Activated naive CD4-positive, alpha-beta T cell treated with anti-CD3 and anti-CD28 coated beads, Interleukin-2, amount 50 U/mL, for 24 hours (primary cell): Measurements from ENCODE around the gene SYNJ2.

Experiments
- H3K27ac Mint-ChIP-seq: one replicate; pipeline ENCODE4 v1.8.0; 2021; ENCODE audit warnings: mild to moderate bottlenecking, mixed read lengths
- H3K27me3 Mint-ChIP-seq: one replicate; pipeline ENCODE4 v1.8.0; 2021; ENCODE audit warnings: mixed read lengths
- H3K36me3 Mint-ChIP-seq: one replicate; pipeline ENCODE4 v1.8.0; 2021; ENCODE audit warnings: mixed read lengths
- H3K4me1 Mint-ChIP-seq: one replicate; pipeline ENCODE4 v1.8.0; 2021; ENCODE audit warnings: mixed read lengths
- H3K4me3 Mint-ChIP-seq: one replicate; pipeline ENCODE4 v1.8.0; 2021; ENCODE audit warnings: mild to moderate bottlenecking, mixed read lengths
- H3K9me3 Mint-ChIP-seq: one replicate; pipeline ENCODE4 v1.8.0; 2021; ENCODE audit warnings: mixed read lengths

The SYNJ2 gene

GRCh38 chr6:158009114-158009891 lies 27.6 kb downstream of the SYNJ2 start:
- no peaks in the 10 kb centered on the region for H3K9me3 Mint-ChIP-seq
- peak overlapping the region; percentile 94 for H3K27ac Mint-ChIP-seq
- H3K36me3 Mint-ChIP-seq = peaks cover 4% of the 10 kb centered on the region
- peak overlapping the region; percentile 79 for H3K4me3 Mint-ChIP-seq
- peaks cover 83% of the 10 kb centered on the region for H3K4me1 Mint-ChIP-seq
- H3K27me3 Mint-ChIP-seq = no peaks in the 10 kb centered on the region

DNA sequence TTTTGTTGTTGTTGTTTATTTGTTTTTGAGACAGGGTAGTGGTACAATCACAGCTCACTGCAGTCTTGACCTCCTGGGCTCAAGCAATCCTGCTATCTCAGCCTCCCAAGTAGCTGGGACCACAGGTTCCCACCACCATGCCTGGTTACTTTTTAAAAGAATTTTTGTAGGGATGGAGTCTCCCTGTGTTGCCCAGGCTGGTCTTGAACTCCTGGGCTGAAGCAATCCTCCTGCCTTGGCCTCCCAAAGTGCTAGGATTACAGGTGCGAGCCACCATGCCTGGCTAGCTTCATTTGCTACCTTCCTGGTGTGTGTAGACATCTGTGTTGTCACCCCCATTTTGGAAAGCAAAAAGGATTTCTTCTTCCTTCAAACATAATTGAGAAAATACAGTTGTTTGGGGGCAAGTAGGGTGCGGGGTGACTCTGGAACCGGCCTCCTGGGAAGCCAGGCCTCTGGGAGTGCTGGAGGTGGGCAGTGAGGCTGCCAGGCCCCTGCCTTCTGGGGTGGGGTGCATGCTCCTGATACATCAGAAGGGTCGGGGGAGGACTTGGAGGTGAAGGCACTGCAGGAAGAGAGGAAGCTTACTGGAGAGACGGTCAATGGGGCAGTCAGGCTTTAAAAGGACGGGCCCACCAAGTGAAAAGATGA lies 28.4 kb downstream of the SYNJ2 start:
- no peaks in the 10 kb centered on the region for H3K9me3 Mint-ChIP-seq
- H3K27ac Mint-ChIP-seq = no peak overlapping the region
- H3K36me3 Mint-ChIP-seq = peaks cover 4% of the 10 kb centered on the region
- peaks cover 86% of the 10 kb centered on the region for H3K4me1 Mint-ChIP-seq
- H3K4me3 Mint-ChIP-seq = no peak overlapping the region
- no peaks in the 10 kb centered on the region for H3K27me3 Mint-ChIP-seq

GRCh38 chr6:158010591-158011477 lies 29.2 kb downstream of the SYNJ2 start:
- peaks cover 4% of the 10 kb centered on the region for H3K36me3 Mint-ChIP-seq
- no peak overlapping the region for H3K4me3 Mint-ChIP-seq
- no peaks in the 10 kb centered on the region for H3K9me3 Mint-ChIP-seq
- peaks cover 89% of the 10 kb centered on the region for H3K4me1 Mint-ChIP-seq
- H3K27ac Mint-ChIP-seq = peak overlapping the region; percentile 60
- H3K27me3 Mint-ChIP-seq = no peaks in the 10 kb centered on the region

GRCh38 chr6:158011478-158011920 lies 29.8 kb downstream of the SYNJ2 start:
- H3K27me3 Mint-ChIP-seq = no peaks in the 10 kb centered on the region
- H3K27ac Mint-ChIP-seq = no peak overlapping the region
- no peaks in the 10 kb centered on the region for H3K9me3 Mint-ChIP-seq
- no peak overlapping the region for H3K4me3 Mint-ChIP-seq
- peaks cover 84% of the 10 kb centered on the region for H3K4me1 Mint-ChIP-seq
- H3K36me3 Mint-ChIP-seq = peaks cover 2% of the 10 kb centered on the region

GRCh38 chr6:158011980-158012566 lies 30.4 kb downstream of the SYNJ2 start:
- Mint-ChIP-seq H3K4me1 (peaks cover 84% of the 10 kb centered on the region), H3K27me3 (no peaks in the 10 kb centered on the region), H3K27ac (peak overlapping the region; percentile 43), H3K36me3 (peaks cover 2% of the 10 kb centered on the region), H3K9me3 (no peaks in the 10 kb centered on the region), H3K4me3 (no peak overlapping the region)

DNA sequence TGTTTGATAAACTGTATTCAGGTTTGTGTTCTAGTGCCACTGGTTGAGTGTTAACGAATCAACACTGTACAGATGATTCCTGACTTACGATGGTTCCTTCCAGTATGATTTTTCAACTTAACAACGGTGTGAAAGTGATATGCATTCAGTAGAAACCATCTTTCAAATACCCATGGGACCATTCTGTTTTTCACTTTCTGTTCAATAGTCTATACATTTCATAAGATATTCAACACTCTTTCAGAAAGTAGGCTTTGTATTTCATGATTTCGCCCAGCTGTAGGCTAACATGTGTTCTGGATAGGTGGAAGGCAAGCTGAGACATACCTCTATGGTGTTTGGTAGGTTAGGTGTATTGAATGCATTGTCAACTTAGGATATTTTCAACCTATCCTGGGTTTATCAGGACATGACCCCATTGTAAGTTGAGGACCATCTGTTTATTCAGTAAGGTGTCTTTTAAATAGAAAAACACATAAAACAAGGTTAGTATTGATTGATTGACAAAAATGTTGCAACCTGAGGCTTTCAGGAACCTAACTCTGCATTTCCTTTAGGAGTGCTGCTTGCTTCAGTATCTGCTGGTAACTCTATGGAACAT lies 32.3 kb downstream of the SYNJ2 start:
- H3K4me1 Mint-ChIP-seq = peaks cover 66% of the 10 kb centered on the region
- H3K27ac Mint-ChIP-seq = peak overlapping the region; percentile 60
- peaks cover 3% of the 10 kb centered on the region for H3K36me3 Mint-ChIP-seq
- no peak overlapping the region for H3K4me3 Mint-ChIP-seq
- no peaks in the 10 kb centered on the region for H3K27me3 Mint-ChIP-seq
- H3K9me3 Mint-ChIP-seq = no peaks in the 10 kb centered on the region

GRCh38 chr6:158014505-158015187 lies 33.0 kb downstream of the SYNJ2 start:
- peak overlapping the region; percentile 90 for H3K27ac Mint-ChIP-seq
- peaks cover 60% of the 10 kb centered on the region for H3K4me1 Mint-ChIP-seq
- H3K27me3 Mint-ChIP-seq = no peaks in the 10 kb centered on the region
- H3K4me3 Mint-ChIP-seq = peak overlapping the region; percentile 4
- peaks cover 3% of the 10 kb centered on the region for H3K36me3 Mint-ChIP-seq
- H3K9me3 Mint-ChIP-seq = no peaks in the 10 kb centered on the region

DNA sequence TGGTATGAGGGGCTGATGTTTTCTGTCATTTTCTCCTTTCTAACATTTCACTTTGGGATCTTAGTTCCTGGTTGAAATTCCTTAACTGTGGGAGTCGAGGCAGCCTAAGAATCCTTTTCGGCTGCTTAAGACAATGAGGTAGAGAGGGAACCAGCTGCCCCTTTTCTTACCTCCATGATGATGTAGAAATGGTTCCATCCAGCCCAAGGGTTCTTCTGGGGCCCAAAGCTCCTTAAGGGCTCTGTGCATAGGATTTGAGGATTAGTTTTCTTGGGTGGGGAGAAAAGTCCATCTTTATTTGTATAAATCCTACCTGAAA lies 33.5 kb downstream of the SYNJ2 start:
- peaks cover 7% of the 10 kb centered on the region for H3K36me3 Mint-ChIP-seq
- no peaks in the 10 kb centered on the region for H3K27me3 Mint-ChIP-seq
- peak overlapping the region; percentile 90 for H3K27ac Mint-ChIP-seq
- H3K4me1 Mint-ChIP-seq = peaks cover 59% of the 10 kb centered on the region
- no peaks in the 10 kb centered on the region for H3K9me3 Mint-ChIP-seq
- H3K4me3 Mint-ChIP-seq = peak overlapping the region; percentile 4

GRCh38 chr6:158016571-158017383 lies 35.1 kb downstream of the SYNJ2 start:
- Mint-ChIP-seq H3K9me3 (no peaks in the 10 kb centered on the region), H3K4me3 (no peak overlapping the region), H3K27me3 (no peaks in the 10 kb centered on the region), H3K27ac (no peak overlapping the region), H3K4me1 (peaks cover 47% of the 10 kb centered on the region), H3K36me3 (peaks cover 11% of the 10 kb centered on the region)

DNA sequence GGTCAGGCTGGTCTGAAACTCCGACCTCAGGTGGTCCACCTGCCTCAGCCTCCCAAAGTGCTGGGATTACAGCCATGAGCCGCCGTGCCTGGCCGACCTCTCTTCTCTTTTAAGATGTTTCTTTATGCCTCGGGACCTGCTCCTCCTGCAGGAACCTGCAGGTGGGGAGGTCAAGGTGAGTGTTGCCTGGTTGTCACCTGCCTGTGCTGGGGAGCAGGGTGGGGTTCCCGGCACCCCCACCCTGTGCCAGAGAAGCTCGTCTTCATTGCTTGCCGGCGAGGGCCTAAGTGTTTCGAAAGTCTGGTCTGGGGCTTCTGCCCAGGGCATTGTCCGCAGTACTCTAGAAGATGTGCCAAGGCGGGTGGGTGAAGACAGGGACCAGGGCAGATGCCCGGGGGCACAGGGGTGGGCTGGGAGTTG lies 36.0 kb downstream of the SYNJ2 start:
- Mint-ChIP-seq H3K36me3 (peaks cover 11% of the 10 kb centered on the region), H3K9me3 (no peaks in the 10 kb centered on the region), H3K4me1 (peaks cover 40% of the 10 kb centered on the region), H3K4me3 (no peak overlapping the region), H3K27ac (peak overlapping the region; percentile 30), H3K27me3 (no peaks in the 10 kb centered on the region)

- Mint-ChIP-seq H3K4me3 (no peak overlapping the region), H3K27ac (no peak overlapping the region), H3K27me3 (no peaks in the 10 kb centered on the region), H3K36me3 (peaks cover 11% of the 10 kb centered on the region), H3K9me3 (no peaks in the 10 kb centered on the region), H3K4me1 (peaks cover 36% of the 10 kb centered on the region)
These were observed 36.5 kb downstream of the SYNJ2 start for GRCh38 chr6:158018041-158018771.

- Mint-ChIP-seq H3K36me3 (peaks cover 11% of the 10 kb centered on the region), H3K9me3 (no peaks in the 10 kb centered on the region), H3K4me1 (peaks cover 29% of the 10 kb centered on the region), H3K4me3 (no peak overlapping the region), H3K27ac (no peak overlapping the region), H3K27me3 (no peaks in the 10 kb centered on the region)
These were observed 37.2 kb downstream of the SYNJ2 start for GRCh38 chr6:158018851-158019361.

DNA sequence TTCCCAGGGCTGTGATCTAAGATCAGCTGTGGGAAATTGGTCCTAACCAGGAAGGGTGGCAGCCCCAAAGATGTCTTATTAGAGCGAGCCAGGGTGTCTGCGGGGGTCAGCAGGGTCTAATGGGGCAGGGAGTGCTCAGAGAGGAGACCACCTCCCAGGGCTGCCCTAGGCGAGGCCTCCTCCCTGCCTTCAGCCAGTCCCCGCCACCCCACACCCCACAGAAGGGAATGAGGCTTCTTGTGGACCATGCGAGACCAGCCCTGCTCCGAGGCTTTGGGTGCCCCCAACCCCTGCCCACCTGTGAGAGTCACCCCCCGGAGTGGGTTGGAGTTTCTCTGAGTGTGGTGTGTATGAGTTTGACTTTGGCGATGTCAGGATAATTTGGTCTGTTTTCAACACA lies 37.8 kb downstream of the SYNJ2 start:
- no peak overlapping the region for H3K4me3 Mint-ChIP-seq
- no peaks in the 10 kb centered on the region for H3K27me3 Mint-ChIP-seq
- H3K4me1 Mint-ChIP-seq = peaks cover 25% of the 10 kb centered on the region
- H3K27ac Mint-ChIP-seq = no peak overlapping the region
- peaks cover 11% of the 10 kb centered on the region for H3K36me3 Mint-ChIP-seq
- H3K9me3 Mint-ChIP-seq = no peaks in the 10 kb centered on the region
